Activated T-helper 2 cell treated with anti-CD3 and anti-CD28 coated beads, Interferon-gamma antibody, Interleukin-2, Interleukin-4, amounts not matched to agents 10 μg/mL and 5 μg/mL and 100 μg/mL, durations not matched to agents 14 hours and 24 hours and 36 hours (primary cell): ENCODE data around the gene INMT. TPM values are rescaled to one million over a fixed set of nuclear protein-coding genes. Genes with fewer than 3 reads are reported as not detected.
"Not testable (repeated sequence)": the region's sequence is repeated elsewhere in the genome, so short reads cannot be mapped to it uniquely, and the experiment has no call there.

ENCODE experiments used
- DNase-seq: peaks from one replicate; pipeline ENCODE4 v3.0.0; 2021; ENCODE audit warnings: low spot score
- H3K27ac Mint-ChIP-seq: one replicate; pipeline ENCODE4 v1.8.0; 2021; ENCODE audit warnings: mixed read lengths
- H3K27me3 Mint-ChIP-seq: one replicate; pipeline ENCODE4 v1.8.0; 2021; ENCODE audit warnings: low read depth, mixed read lengths
- H3K36me3 Mint-ChIP-seq: one replicate; pipeline ENCODE4 v1.8.0; 2021; ENCODE audit warnings: low read depth, mixed read lengths
- H3K4me1 Mint-ChIP-seq: one replicate; pipeline ENCODE4 v1.8.0; 2021; ENCODE audit warnings: low read depth, mixed read lengths
- H3K4me3 Mint-ChIP-seq: one replicate; pipeline ENCODE4 v1.8.0; 2021; ENCODE audit warnings: low read depth, mild to moderate bottlenecking, moderate library complexity, mixed read lengths
- H3K9me3 Mint-ChIP-seq: one replicate; pipeline ENCODE4 v1.8.0; 2021; ENCODE audit warnings: mixed read lengths
- intact Hi-C: fragments of 100-400 bp; cut with micrococcal nuclease; formaldehyde crosslinking; loops from one replicate; pipeline ENCODE4 v1.15.1; 2023
- total RNA-seq: library from RNA; stranded (reverse); gene quantifications from 2 replicates; pipeline ENCODE4 v1.2.3, GENCODE V29; 2022

Gene INMT
- total RNA-seq, 1 donor from 2014 or later: not detected

DNA sequence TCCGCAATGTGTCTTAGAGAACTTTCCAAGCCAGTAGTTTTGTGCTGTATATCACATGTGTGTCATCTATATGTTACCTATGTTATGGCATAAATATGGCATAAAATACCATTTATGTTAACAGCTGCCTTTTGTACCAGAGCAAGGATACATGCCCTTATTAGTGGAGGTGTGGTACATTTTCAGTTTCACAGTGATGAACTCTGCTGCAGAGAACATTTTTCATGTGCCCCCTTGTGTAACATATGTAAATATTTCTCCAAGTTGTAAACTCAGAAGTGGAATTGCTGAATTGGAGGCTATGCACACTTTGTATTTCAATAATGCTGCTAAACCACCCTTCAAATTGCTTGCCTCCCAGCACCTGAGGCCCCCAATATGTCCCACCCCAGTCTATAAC is 37.8 kb upstream of the INMT start:
- no peaks in the 10 kb centered on the region for H3K27me3 Mint-ChIP-seq
- no peaks in the 10 kb centered on the region for H3K4me1 Mint-ChIP-seq
- H3K4me3 Mint-ChIP-seq: no peak overlapping the region
- intact Hi-C loops: no loop called here
- DNase-seq: no peak
- no peak overlapping the region for H3K27ac Mint-ChIP-seq
- peaks cover 20% of the 10 kb centered on the region for H3K36me3 Mint-ChIP-seq
- H3K9me3 Mint-ChIP-seq: peaks cover 21% of the 10 kb centered on the region

GRCh38 chr7:30717181-30717580 is 34.8 kb upstream of the INMT start:
- H3K36me3 Mint-ChIP-seq: peaks cover 33% of the 10 kb centered on the region
- no peaks in the 10 kb centered on the region for H3K27me3 Mint-ChIP-seq

GRCh38 chr7:30719434-30719833 is 32.5 kb upstream of the INMT start:
- Mint-ChIP-seq H3K36me3 (peaks cover 33% of the 10 kb centered on the region), H3K9me3 (peaks cover 30% of the 10 kb centered on the region)
- H3K4me3 Mint-ChIP-seq, H3K4me1 Mint-ChIP-seq, H3K27me3 Mint-ChIP-seq, intact Hi-C loops, DNase-seq, H3K27ac Mint-ChIP-seq: not testable (repeated sequence)

More at GRCh38 chr7:30717181-30717580, 34.8 kb upstream of the INMT start:
- H3K9me3 Mint-ChIP-seq: peaks cover 30% of the 10 kb centered on the region
- no peak overlapping the region for H3K27ac Mint-ChIP-seq
- H3K4me1 Mint-ChIP-seq: no peaks in the 10 kb centered on the region
- DNase-seq: no peak
- H3K4me3 Mint-ChIP-seq: no peak overlapping the region
- intact Hi-C loops: no loop called here

DNA sequence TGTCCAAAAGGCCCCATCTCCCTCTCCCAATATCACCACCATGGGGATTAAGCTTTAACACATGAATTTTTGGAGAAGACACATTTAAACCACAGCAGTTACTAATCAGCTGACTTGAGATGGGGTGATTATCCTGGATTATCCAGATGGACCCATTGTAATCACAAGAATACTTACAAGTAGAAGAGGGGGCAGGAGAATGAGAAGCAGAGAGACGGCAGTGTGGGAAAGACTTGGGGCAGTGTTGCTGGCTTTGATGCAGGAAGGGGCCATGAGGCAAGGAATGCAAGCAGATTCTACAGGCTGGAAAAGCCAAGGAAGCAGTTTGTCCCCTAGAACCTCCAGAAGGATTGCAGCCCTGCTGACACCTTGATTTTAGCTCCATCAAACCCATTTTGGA is 30.7 kb upstream of the INMT start:
- intact Hi-C loops: no loop called here
- no peak overlapping the region for H3K27ac Mint-ChIP-seq
- DNase-seq: no peak
- H3K4me1 Mint-ChIP-seq: peaks cover 5% of the 10 kb centered on the region
- no peak overlapping the region for H3K4me3 Mint-ChIP-seq
- peaks cover 30% of the 10 kb centered on the region for H3K9me3 Mint-ChIP-seq
- peaks cover 33% of the 10 kb centered on the region for H3K36me3 Mint-ChIP-seq
- no peaks in the 10 kb centered on the region for H3K27me3 Mint-ChIP-seq

- H3K36me3 Mint-ChIP-seq: peaks cover 29% of the 10 kb centered on the region
- H3K27me3 Mint-ChIP-seq: no peaks in the 10 kb centered on the region
- DNase-seq: no peak
- no peak overlapping the region for H3K27ac Mint-ChIP-seq
- peaks cover 13% of the 10 kb centered on the region for H3K4me1 Mint-ChIP-seq
- no peak overlapping the region for H3K4me3 Mint-ChIP-seq
- H3K9me3 Mint-ChIP-seq: peaks cover 26% of the 10 kb centered on the region
- intact Hi-C loops: no loop called here
Observed at GRCh38 chr7:30722187-30722586, 29.7 kb upstream of the INMT start.

DNA sequence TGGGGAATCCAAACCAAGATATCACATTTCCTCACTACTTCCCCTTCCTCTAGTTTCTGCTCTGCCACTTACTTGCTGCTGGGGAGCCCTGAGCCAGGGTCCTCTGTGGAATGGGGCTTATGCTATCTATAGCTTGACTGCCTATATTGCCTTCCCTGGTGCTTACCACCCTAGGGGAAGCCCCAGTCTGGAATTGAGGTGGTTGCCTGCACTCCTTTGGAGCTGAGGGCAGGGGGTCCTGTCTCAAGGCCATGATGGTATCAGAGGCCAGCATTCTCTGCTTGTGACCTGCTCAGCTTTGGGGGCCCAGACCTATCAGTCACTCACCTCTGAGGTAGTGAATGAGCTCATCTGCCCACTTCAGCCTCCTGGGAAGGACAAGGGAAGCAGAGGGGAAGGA is 29.3 kb upstream of the INMT start:
- intact Hi-C loops: no loop called here
- peaks cover 18% of the 10 kb centered on the region for H3K4me1 Mint-ChIP-seq
- DNase-seq: no peak
- H3K36me3 Mint-ChIP-seq: peaks cover 26% of the 10 kb centered on the region
- no peak overlapping the region for H3K4me3 Mint-ChIP-seq
- peaks cover 23% of the 10 kb centered on the region for H3K9me3 Mint-ChIP-seq
- no peak overlapping the region for H3K27ac Mint-ChIP-seq
- H3K27me3 Mint-ChIP-seq: no peaks in the 10 kb centered on the region

- Mint-ChIP-seq H3K36me3 (peaks cover 16% of the 10 kb centered on the region), H3K27me3 (no peaks in the 10 kb centered on the region), H3K4me3 (no peak overlapping the region), H3K9me3 (peaks cover 12% of the 10 kb centered on the region), H3K4me1 (peaks cover 28% of the 10 kb centered on the region), H3K27ac (no peak overlapping the region)
- intact Hi-C loops: no loop called here
- no peak for DNase-seq
Observed at GRCh38 chr7:30723776-30724175, 28.2 kb upstream of the INMT start.

DNA sequence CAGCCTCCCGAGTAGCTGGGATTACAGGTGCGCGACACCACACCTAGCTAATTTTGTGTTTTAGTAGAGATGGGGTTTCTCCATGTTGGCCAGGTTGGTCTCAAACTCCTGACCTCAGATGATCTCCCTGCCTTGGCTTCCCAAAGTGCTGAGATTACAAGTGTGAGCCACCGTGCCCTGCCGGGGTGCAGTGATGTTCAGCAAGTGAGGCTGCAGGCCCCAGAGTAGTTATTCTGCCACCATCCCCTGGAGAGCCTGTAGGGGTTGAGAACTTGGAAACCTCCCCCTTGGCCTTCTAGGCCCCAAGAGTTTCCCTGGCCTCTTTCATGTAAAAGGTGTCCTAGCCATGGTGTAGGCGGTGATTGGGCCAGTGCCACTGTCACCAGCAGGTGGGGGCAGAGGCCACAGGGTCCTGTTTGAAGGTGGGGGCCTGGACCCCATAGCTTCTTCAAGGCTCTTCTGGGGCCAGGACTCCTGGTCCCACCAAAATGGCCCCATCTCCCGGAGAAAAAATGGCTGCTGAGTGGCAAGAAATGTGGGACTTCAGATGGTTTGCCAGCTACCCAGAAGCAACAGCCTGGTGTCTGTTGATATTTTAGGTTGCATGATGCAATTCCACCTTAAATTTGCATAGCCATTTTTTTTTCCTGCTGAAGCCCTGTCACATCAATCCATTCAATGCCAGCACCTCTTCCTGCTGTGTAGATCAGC is 25.5 kb upstream of the INMT start:
- DNase-seq: no peak
- intact Hi-C loops: no loop called here
- H3K4me1 Mint-ChIP-seq: peaks cover 32% of the 10 kb centered on the region
- H3K27ac Mint-ChIP-seq: peak overlapping the region; percentile 84
- no peaks in the 10 kb centered on the region for H3K9me3 Mint-ChIP-seq
- H3K4me3 Mint-ChIP-seq: peak overlapping the region; percentile 75
- H3K36me3 Mint-ChIP-seq: no peaks in the 10 kb centered on the region
- peaks cover 3% of the 10 kb centered on the region for H3K27me3 Mint-ChIP-seq

DNA sequence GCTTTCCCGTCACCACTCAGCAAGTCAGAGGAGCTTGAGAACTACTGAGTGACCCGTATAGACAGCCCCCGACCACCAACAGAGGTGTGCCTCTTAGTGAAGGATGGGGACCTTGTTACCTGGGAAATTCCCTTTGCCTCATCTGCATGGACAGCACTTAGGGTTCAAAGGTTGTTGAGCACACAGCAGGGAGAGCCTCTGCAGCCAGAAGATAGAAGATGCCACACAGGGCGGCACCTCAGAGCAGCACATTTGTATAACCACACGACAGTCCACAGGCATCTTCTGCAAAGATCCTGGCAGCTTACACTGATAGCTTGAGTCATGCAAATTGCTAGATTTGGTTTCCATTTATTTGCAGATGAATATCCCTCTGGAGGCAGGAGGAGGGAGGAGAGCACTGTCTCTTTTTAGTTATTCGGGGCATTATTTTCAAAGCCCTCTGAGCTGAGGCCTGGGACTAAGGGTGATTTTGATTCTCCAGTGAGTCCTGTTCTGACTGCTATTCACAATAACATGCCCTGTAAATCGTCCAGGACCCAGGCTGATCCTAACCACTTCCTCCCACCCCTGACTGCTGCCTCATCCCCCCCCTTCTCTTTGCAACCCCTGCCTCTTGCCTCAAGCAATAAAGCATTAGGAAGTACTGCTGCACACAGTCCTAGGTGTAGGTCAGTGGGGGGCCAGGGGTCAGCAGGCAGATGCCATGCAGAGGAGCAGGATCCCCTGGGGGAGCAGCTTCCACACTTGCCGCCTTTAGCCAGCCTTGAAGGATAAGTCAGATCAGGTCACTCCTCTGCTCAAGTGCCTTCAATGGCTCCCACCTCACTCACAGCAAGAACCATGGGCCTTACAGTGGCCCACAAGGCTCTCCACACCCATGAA is 24.6 kb upstream of the INMT start:
- no peaks in the 10 kb centered on the region for H3K36me3 Mint-ChIP-seq
- intact Hi-C loops: no loop called here
- H3K27ac Mint-ChIP-seq: peak overlapping the region; percentile 84
- peaks cover 3% of the 10 kb centered on the region for H3K27me3 Mint-ChIP-seq
- H3K4me1 Mint-ChIP-seq: peaks cover 34% of the 10 kb centered on the region
- peak overlapping the region; percentile 75 for H3K4me3 Mint-ChIP-seq
- DNase-seq: peak; percentile 55
- no peaks in the 10 kb centered on the region for H3K9me3 Mint-ChIP-seq

DNA sequence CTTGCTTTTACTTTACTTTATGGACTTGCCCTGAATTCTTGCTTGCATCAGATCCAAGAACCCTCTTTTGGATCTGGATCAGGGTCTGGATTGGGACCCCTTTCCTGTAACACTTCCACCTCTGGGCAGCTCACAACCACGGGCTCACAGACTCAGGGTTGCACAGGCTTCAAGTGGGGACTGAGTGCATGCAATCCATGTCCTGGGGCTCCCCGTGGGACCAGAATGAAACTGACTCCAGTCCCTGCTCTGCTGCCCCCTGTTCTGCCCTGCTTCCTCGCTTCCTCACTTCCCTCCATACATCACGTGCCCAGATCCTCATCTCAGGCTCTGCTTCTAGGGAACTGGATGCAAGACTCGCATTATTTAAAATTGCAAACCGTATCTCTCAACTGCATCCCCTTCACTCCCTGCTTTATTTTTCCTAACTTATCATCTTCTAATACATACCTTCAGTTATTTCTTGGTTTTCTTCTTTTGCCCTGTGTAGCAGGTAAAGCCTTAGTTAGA is 23.3 kb upstream of the INMT start:
- Mint-ChIP-seq H3K27ac (no peak overlapping the region), H3K36me3 (no peaks in the 10 kb centered on the region), H3K9me3 (no peaks in the 10 kb centered on the region), H3K4me3 (no peak overlapping the region), H3K27me3 (peaks cover 3% of the 10 kb centered on the region), H3K4me1 (peaks cover 34% of the 10 kb centered on the region)
- DNase-seq: no peak
- intact Hi-C loops: no loop called here

GRCh38 chr7:30729642-30730041 is 22.3 kb upstream of the INMT start:
- Mint-ChIP-seq H3K36me3 (no peaks in the 10 kb centered on the region), H3K9me3 (no peaks in the 10 kb centered on the region), H3K4me1 (peaks cover 34% of the 10 kb centered on the region), H3K27me3 (peaks cover 3% of the 10 kb centered on the region), H3K27ac (no peak overlapping the region), H3K4me3 (no peak overlapping the region)
- intact Hi-C loops: no loop called here
- DNase-seq: no peak

DNA sequence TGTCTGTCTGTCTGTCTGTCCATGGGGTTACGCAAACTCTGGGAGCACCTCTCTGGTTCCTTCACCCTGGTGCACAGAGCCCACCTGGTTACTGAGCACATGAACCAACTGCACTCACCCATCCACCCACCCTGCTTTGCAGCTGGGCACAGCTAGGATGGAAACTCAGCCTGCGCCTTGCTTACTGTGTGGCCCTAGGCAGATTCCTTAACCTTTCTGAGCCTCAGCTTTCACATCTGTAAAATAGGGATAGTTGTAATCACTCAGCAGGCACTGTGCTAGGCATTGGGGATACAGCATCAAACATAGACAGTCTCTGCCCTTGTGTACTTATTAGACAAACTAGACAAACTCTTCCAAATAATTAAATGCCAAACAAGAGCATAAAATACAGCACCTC is 21.8 kb upstream of the INMT start:
- no peak for DNase-seq

GRCh38 chr7:30730996-30731395 is 20.9 kb upstream of the INMT start:
- H3K36me3 Mint-ChIP-seq: no peaks in the 10 kb centered on the region
- DNase-seq: no peak
- no peak overlapping the region for H3K4me3 Mint-ChIP-seq
- H3K9me3 Mint-ChIP-seq: no peaks in the 10 kb centered on the region
- intact Hi-C loops: no loop called here
- peaks cover 3% of the 10 kb centered on the region for H3K27me3 Mint-ChIP-seq
- no peak overlapping the region for H3K27ac Mint-ChIP-seq
- H3K4me1 Mint-ChIP-seq: peaks cover 30% of the 10 kb centered on the region

More for the DNA sequence above, 21.8 kb upstream of the INMT start:
- no peak overlapping the region for H3K4me3 Mint-ChIP-seq
- H3K36me3 Mint-ChIP-seq: no peaks in the 10 kb centered on the region
- no peak overlapping the region for H3K27ac Mint-ChIP-seq
- peaks cover 3% of the 10 kb centered on the region for H3K27me3 Mint-ChIP-seq
- H3K4me1 Mint-ChIP-seq: peaks cover 34% of the 10 kb centered on the region
- intact Hi-C loops: no loop called here
- H3K9me3 Mint-ChIP-seq: no peaks in the 10 kb centered on the region
